H1 (cell line): Measurements from ENCODE around the gene TBX4. TPM values are rescaled to one million over a fixed set of nuclear protein-coding genes. Genes with fewer than 3 reads are reported as not detected.

ENCODE experiments used
- ASH2L ChIP-seq: fragments of 200-600, 300-600 bp; sonication (generic); IDR thresholded peaks from one replicate; pipeline ENCODE4 v1.7.1; 2017; ENCODE audit warnings: low read length
- ATF3 ChIP-seq: IDR thresholded peaks from 2 replicates; pipeline ENCODE4 v1.6.1; 2011; ENCODE audit warnings: low read depth, mild to moderate bottlenecking, low read length; ENCODE audit not compliant: insufficient read depth
- CEBPB ChIP-seq: IDR thresholded peaks from 2 replicates; pipeline ENCODE4 v1.6.1; 2012; ENCODE audit warnings: low read depth, low read length
- CTBP2 ChIP-seq: IDR thresholded peaks from 2 replicates; pipeline ENCODE4 v1.7.0; 2011; ENCODE audit warnings: borderline replicate concordance, mild to moderate bottlenecking, moderate library complexity, mixed read lengths, low read length; ENCODE audit not compliant: insufficient read depth, insufficient read length
- E2F6 ChIP-seq: IDR thresholded peaks from 2 replicates; pipeline ENCODE4 v1.6.1; 2012; ENCODE audit warnings: inconsistent platforms
- EZH2 ChIP-seq: fragments of 200-600 bp; sonication (generic); IDR thresholded peaks from 2 replicates; pipeline ENCODE4 v1.7.1; 2012; ENCODE audit warnings: low read depth, mild to moderate bottlenecking, moderate library complexity, low read length, inconsistent platforms; ENCODE audit not compliant: severe bottlenecking
- RAD21 ChIP-seq, 2 experiments: IDR thresholded peaks in 1 of 2; conservative IDR thresholded peaks in 1 of 2; 2 replicates each; pipeline ENCODE4 v1.6.1; 2011; ENCODE audit warnings: low read depth in 2 of 2, low read length in 2 of 2, improper control_type of control experiment in 1 of 2, inconsistent platforms in 1 of 2, mild to moderate bottlenecking in 1 of 2, moderate library complexity in 1 of 2
- TAF7 ChIP-seq: optimal IDR thresholded peaks from 2 replicates; pipeline ENCODE3; 2011; ENCODE audit warnings: low read depth, mild to moderate bottlenecking, inconsistent platforms, low read length, moderate library complexity, borderline replicate concordance
- polyA plus RNA-seq, 7 experiments: library from polyadenylated mRNA; depleted of rRNA in 3 of 7; stranded (reverse) in 5 of 7; unstranded in 2 of 7; fragments of >200 nt in 5 of 7; fragments of 200-250 nt in 2 of 7; gene quantifications; 1 replicate in 5 of 7; 2 replicates in 1 of 7; 4 replicates in 1 of 7; pipeline versions ENCODE4 v1.2.1 to v1.2.3, GENCODE V29; 2011 to 2013; ENCODE audit warnings: missing spikeins in 2 of 7, mixed read lengths in 2 of 7
- total RNA-seq: library from RNA; stranded (reverse); fragmentation: NEBNext Ultra II Directional; extraction: Animal tissue kit (Norgen Biotek cat#: 25700); gene quantifications from 2 replicates; pipeline ENCODE4 v1.2.1, GENCODE V29; 2021

TBX4 gene
- total and polyA plus RNA-seq, 2 of the 8 experiments (the other 6 are each of a cell fraction or from before 2014, with no cell fraction given), result 0.02 TPM; not detected in 1

GRCh38 chr17:61461967-61462718 lies 9.9 kb downstream of the TBX4 start (continued):
- TF ChIP-seq CEBPB, result no peak
- 0 out of 2 replicates have a peak, but pooled peaks have one; percentile 30 for TF ChIP-seq E2F6
- TF ChIP-seq ASH2L, result peak; percentile 53
- TF ChIP-seq TAF7, result no peak
- TF ChIP-seq CTBP2, result no peak
- TF ChIP-seq ATF3, result no peak
- TF ChIP-seq EZH2, result peak; percentile 97
- no peak for TF ChIP-seq RAD21 (IDR thresholded peaks at IDR 0.05 in 1 of 2, conservative IDR thresholded peaks at IDR 0.05 in 1 of 2; ENCODE audit: low read depth in 2 of 2, low read length in 2 of 2)
